NOMO-1 treated with DMSO at 0.1 percent for 48 hours (cell line): ENCODE results near the gene CFAP73.
"Not testable (repeated sequence)": the region's sequence is repeated elsewhere in the genome, so short reads cannot be mapped to it uniquely, and the experiment has no call there.

ENCODE experiments used
- DNase-seq: peaks from one replicate; lab custom pipeline; 2025; ENCODE audit not compliant: unreplicated experiment; lab: John Stamatoyannopoulos, UW

The CFAP73 gene

GRCh38 chr12:113186666-113187325 is 37.3 kb downstream of the CFAP73 start:
- no peak for DNase-seq

GRCh38 chr12:113189361-113189760 is 39.8 kb downstream of the CFAP73 start:
- no peak for DNase-seq

- DNase-seq: no peak
Observed at GRCh38 chr12:113190761-113191160, 41.2 kb downstream of the CFAP73 start.

GRCh38 chr12:113191227-113191626 is 41.7 kb downstream of the CFAP73 start:
- no peak for DNase-seq

- DNase-seq: no peak
Observed at GRCh38 chr12:113194971-113195391, 45.5 kb downstream of the CFAP73 start.

GRCh38 chr12:113195598-113195997 is 46.1 kb downstream of the CFAP73 start:
- DNase-seq: no peak

- no peak for DNase-seq
Observed at GRCh38 chr12:113196582-113196981, 47.1 kb downstream of the CFAP73 start.

- peak; percentile 81 for DNase-seq
Observed at GRCh38 chr12:113196990-113197389, 47.5 kb downstream of the CFAP73 start.

- DNase-seq: no peak
Observed at GRCh38 chr12:113197518-113198077, 48.1 kb downstream of the CFAP73 start.

- no peak for DNase-seq
Observed at GRCh38 chr12:113198296-113198695, 48.8 kb downstream of the CFAP73 start.

- peak; percentile 62 for DNase-seq
Observed at GRCh38 chr12:113200021-113200797, 50.7 kb downstream of the CFAP73 start.

- DNase-seq: no peak
Observed at GRCh38 chr12:113201187-113202177, 52.0 kb downstream of the CFAP73 start.

- no peak for DNase-seq
Observed at GRCh38 chr12:113202300-113203075, 53.0 kb downstream of the CFAP73 start.

GRCh38 chr12:113203852-113204760 is 54.6 kb downstream of the CFAP73 start:
- DNase-seq: peak; percentile 48

GRCh38 chr12:113204804-113205203 is 55.3 kb downstream of the CFAP73 start:
- no peak for DNase-seq

GRCh38 chr12:113206802-113207201 is 57.3 kb downstream of the CFAP73 start:
- not testable (repeated sequence) for DNase-seq

GRCh38 chr12:113207613-113208040 is 58.1 kb downstream of the CFAP73 start:
- DNase-seq: peak; percentile 38

GRCh38 chr12:113208041-113208934 is 58.8 kb downstream of the CFAP73 start:
- DNase-seq: peak; percentile 97
